ENCODE measurements around the gene PHLDB1. TPM values are rescaled to one million over a fixed set of nuclear protein-coding genes. Genes with fewer than 3 reads are reported as not detected.

Gene PHLDB1
- total RNA-seq, 2 donors from 2014 or later, result 102 to 105 TPM

DNA sequence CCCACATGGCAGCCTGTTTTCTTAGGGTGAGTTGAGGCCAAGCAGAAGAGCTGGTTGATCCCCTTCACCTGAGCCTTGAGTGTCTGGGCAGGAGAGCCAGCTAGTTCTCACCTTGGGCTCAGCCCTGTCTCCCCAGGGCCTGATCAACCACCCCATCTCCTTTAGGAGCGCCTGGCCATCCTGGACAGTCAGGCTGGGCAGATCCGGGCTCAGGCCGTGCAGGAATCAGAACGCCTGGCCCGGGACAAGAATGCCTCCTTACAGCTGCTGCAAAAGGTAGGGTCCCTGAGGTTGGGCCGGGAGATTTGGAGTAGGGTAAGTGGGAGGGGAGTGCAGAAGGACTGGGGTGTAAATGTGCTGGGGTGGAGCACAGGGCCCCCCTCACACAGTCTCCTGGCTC is 31.3 kb downstream of the PHLDB1 start:
- no peak overlapping the region for H3K4me3 ChIP-seq
- H3K9me3 ChIP-seq, result no peaks in the 10 kb centered on the region
- H3K27ac ChIP-seq, result peak overlapping the region; percentile 30 to 67
- peaks cover 0 to 70% of the 10 kb centered on the region in 2 donors for H3K4me1 ChIP-seq
- H3K36me3 ChIP-seq, result peaks cover 67% of the 10 kb centered on the region
- TF ChIP-seq, protein P1, sequence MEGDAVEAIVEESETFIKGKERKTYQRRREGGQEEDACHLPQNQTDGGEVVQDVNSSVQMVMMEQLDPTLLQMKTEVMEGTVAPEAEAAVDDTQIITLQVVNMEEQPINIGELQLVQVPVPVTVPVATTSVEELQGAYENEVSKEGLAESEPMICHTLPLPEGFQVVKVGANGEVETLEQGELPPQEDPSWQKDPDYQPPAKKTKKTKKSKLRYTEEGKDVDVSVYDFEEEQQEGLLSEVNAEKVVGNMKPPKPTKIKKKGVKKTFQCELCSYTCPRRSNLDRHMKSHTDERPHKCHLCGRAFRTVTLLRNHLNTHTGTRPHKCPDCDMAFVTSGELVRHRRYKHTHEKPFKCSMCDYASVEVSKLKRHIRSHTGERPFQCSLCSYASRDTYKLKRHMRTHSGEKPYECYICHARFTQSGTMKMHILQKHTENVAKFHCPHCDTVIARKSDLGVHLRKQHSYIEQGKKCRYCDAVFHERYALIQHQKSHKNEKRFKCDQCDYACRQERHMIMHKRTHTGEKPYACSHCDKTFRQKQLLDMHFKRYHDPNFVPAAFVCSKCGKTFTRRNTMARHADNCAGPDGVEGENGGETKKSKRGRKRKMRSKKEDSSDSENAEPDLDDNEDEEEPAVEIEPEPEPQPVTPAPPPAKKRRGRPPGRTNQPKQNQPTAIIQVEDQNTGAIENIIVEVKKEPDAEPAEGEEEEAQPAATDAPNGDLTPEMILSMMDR (IDR thresholded peaks at IDR 0.05), result no peak
- H3K27me3 ChIP-seq, result no peaks in the 10 kb centered on the region
- DNase-seq (ENCODE audit: low spot score), result no peak

GRCh38 chr11:118639899-118640298 is 32.5 kb downstream of the PHLDB1 start:
- H3K27ac ChIP-seq, result peak overlapping the region; percentile 30 to 67
- H3K27me3 ChIP-seq, result no peaks in the 10 kb centered on the region
- DNase-seq (ENCODE audit: low spot score), result no peak
- H3K36me3 ChIP-seq, result peaks cover 78% of the 10 kb centered on the region
- H3K9me3 ChIP-seq, result no peaks in the 10 kb centered on the region
- H3K4me3 ChIP-seq, result no peak overlapping the region
- TF ChIP-seq, protein P1 (IDR thresholded peaks at IDR 0.05), result no peak
- peaks cover 0 to 59% of the 10 kb centered on the region in 2 donors for H3K4me1 ChIP-seq

DNA sequence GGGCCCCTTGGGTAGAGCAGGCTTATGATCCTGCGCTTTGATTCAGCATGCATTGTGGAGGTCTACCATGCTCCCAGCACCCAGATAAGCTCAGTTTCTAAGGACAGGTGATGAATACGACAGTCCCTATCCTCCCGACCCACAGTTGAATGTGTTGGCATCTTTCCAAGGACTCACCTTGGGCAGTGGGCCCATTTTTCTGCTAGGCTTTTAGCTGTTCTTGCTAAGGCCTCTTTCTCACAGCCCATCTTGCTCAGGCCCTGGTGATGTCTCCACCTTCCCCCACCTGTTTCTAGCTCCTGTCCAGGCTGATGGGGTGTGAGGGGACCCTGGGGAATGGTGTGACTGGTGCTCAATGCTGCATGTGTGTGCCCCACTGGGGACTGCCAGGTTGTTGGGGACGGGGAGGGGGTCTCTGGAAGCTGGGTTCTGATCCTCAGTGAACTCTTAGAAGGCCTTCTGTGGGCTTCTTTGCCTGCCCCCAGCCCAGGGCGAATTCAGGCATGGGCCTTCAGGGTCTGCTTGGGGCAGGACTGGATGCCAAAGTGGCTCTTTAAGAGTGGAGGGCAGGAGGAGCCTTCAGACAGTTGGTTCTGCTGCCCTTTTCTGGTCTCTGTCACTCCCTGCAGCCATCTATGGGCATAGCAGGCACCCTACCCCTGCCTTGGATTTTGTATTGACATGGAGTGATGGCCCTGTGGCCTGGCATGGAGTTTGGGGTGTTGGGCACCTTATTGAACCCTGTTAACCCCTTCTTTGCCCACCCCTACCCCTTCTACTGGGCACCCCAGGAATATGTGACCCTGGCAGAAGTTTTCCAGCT is 33.1 kb downstream of the PHLDB1 start:
- H3K36me3 ChIP-seq, result peaks cover 80% of the 10 kb centered on the region
- H3K4me1 ChIP-seq, result peaks cover 0 to 52% of the 10 kb centered on the region in 2 donors
- TF ChIP-seq, protein P1 (IDR thresholded peaks at IDR 0.05), result no peak
- no peak for DNase-seq (ENCODE audit: low spot score)
- no peaks in the 10 kb centered on the region for H3K27me3 ChIP-seq
- peak overlapping the region in 1 of 2 donors; percentile 30 for H3K27ac ChIP-seq
- H3K4me3 ChIP-seq, result no peak overlapping the region
- H3K9me3 ChIP-seq, result no peaks in the 10 kb centered on the region

- peaks cover 0 to 44% of the 10 kb centered on the region in 2 donors for H3K4me1 ChIP-seq
- no peaks in the 10 kb centered on the region for H3K27me3 ChIP-seq
- no peak overlapping the region for H3K4me3 ChIP-seq
- H3K27ac ChIP-seq, result no peak overlapping the region
- peaks cover 80% of the 10 kb centered on the region for H3K36me3 ChIP-seq
- no peaks in the 10 kb centered on the region for H3K9me3 ChIP-seq
- TF ChIP-seq, protein P1 (IDR thresholded peaks at IDR 0.05), result no peak
- no peak for DNase-seq (ENCODE audit: low spot score)
Observed at GRCh38 chr11:118641397-118642019, 34.1 kb downstream of the PHLDB1 start.

DNA sequence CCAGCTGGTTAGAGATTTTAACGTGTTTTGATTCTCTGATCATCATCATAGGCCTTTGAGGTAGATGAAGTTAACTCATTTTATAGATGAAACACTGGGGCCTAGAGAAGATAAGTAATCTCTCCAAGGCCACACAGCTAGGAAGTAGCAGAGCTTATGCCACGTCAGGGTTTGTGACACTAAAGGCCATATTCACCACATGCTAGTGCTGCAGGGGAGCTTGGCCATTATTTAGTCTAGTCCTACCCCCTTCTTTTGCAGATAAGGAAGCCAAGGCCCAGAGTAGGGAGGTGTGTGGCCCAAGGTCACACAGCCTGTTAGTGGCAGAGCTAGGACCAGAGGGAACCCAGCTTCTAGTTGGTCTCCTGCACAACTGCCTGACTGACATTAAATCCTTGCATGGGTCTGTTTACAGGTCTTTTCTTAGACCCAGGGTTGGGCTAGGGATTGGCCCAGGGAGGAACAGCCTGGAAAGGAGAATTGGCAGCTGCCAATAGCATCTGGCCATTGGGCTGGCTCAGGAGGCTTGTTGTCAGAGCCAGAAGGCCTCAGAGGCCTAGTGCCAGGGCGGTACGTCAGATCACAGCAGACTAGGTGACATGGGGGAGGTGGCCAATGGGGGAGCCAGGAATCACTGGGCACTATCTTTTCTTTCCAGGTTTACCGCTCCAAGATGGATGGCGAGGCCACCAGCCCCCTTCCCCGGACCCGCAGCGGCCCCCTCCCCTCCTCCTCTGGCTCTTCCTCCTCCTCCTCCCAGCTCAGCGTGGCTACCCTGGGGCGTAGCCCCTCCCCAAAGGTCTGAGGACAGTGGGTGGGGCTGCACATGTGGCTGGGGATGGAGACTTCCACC is 36.0 kb downstream of the PHLDB1 start:
- H3K9me3 ChIP-seq, result no peaks in the 10 kb centered on the region
- H3K27ac ChIP-seq, result no peak overlapping the region
- H3K4me1 ChIP-seq, result peaks cover 0 to 38% of the 10 kb centered on the region in 2 donors
- TF ChIP-seq, protein P1 (IDR thresholded peaks at IDR 0.05), result no peak
- H3K4me3 ChIP-seq, result no peak overlapping the region
- H3K27me3 ChIP-seq, result no peaks in the 10 kb centered on the region
- no peak for DNase-seq (ENCODE audit: low spot score)
- peaks cover 85% of the 10 kb centered on the region for H3K36me3 ChIP-seq

All from right atrium auricular region (tissue), 2 donors.